ENCODE measurements around the gene TRPC6.
"Not testable (repeated sequence)": the region's sequence is repeated elsewhere in the genome, so short reads cannot be mapped to it uniquely, and the experiment has no call there.

TRPC6 gene

GRCh38 chr11:101521821-101522220 is 62.0 kb downstream of the TRPC6 start:
- no peak for DNase-seq (ENCODE audit: low read depth)

DNA sequence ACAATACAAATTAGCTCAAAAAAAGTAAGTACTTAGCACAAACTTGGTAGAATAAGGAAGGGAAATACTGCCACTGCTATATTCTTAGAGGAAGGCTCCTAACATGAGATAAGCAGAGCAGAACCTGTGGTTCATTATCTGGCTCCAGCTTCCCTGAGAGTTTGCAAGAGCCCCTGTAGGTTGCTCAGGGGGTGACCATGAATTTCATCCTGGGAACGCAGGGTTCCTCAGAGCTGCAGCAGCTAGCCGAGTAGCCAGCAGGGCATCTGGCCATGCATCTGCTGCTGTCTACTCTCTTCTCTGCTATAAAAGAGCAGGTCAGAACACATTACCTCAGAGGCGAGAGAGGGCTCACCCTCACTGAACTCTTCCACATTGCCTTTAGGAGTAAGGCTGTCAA is 67.3 kb downstream of the TRPC6 start:
- no peak for DNase-seq (ENCODE audit: low read depth)

- no peak for DNase-seq (ENCODE audit: low read depth)
Observed at GRCh38 chr11:101511065-101511464, 72.7 kb downstream of the TRPC6 start.

DNA sequence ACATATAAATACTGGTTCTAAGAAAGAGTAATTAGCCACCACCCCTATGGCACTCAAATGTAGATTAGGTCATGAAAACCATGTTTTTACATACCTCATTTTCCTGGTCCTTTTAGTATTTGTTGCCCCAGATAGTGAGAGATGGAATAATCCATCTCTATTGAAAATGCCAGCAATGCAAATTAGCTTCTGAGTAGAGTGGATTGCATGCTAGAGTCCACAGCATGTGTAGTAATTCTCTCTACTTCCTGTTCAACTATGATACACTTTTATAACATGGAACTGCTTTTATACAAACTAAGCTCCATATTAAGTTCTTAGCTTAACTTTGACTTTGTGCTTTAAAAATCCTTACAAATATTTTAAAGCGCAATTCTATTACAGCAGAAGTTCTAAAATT is 73.2 kb downstream of the TRPC6 start:
- DNase-seq (ENCODE audit: low read depth): no peak

- no peak for DNase-seq (ENCODE audit: low read depth)
Observed at GRCh38 chr11:101509922-101510321, 73.9 kb downstream of the TRPC6 start.

DNA sequence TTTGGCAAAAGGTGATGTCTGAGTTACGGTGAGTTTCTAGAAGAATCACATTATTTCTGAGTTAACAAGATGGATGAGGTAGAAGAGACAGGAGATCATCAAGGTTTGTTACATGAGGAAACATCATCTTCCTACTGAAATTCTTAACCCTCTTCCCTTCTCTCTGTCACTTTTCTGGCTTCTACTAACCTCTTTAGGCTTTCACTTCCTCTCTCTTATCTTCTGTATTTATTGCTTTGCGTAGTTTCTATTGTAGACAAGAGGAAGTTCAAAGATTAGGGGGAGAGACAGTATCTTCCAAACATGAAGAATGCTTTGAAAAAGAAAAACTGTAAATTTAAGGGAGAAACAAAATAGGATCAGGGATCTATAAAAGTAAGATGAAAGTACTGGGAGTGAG is 75.4 kb downstream of the TRPC6 start:
- no peak for DNase-seq (ENCODE audit: low read depth)

GRCh38 chr11:101498891-101499290 is 84.9 kb downstream of the TRPC6 start:
- no peak for DNase-seq (ENCODE audit: low read depth)

DNA sequence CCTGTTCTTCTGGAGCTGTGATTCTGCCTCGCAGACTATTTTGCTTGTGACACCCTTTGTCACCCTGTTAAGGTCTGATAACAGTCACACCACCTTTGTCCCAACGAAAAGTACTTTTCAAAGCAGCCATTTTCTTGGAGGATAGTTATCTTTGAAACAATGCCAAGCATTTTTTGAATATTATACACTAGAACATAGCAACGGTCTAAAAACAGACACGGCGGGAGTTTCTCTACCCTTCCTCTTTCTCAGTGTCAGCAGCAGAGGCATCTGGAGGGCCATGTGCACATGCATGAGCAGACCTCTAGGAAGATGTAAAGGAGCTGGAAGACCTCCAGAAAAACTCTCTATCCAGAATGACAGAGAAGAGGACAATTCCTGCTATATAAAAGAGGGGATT is 86.5 kb downstream of the TRPC6 start:
- no peak for DNase-seq (ENCODE audit: low read depth)

DNA sequence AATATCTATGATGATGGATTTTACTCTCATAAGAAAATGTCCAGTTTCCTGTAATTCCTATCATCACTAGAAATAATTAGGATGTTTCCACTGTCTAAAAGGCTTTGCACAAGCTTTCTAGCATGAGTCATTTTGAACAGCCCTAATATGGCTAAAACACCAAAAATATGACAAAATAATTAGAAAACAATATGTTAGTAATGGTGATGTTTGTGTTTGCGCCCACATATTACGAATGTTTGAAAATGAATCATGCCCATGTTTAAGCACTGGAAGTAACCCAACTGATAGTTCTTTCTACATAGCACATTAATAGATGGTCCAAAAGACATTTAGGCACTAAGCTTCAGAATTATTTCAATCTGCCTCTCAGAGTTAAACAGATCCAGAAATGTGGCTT is 96.0 kb downstream of the TRPC6 start:
- DNase-seq (ENCODE audit: low read depth): no peak

- DNase-seq (ENCODE audit: low read depth): no peak
Observed at GRCh38 chr11:101482556-101483124, 101.2 kb downstream of the TRPC6 start.

DNA sequence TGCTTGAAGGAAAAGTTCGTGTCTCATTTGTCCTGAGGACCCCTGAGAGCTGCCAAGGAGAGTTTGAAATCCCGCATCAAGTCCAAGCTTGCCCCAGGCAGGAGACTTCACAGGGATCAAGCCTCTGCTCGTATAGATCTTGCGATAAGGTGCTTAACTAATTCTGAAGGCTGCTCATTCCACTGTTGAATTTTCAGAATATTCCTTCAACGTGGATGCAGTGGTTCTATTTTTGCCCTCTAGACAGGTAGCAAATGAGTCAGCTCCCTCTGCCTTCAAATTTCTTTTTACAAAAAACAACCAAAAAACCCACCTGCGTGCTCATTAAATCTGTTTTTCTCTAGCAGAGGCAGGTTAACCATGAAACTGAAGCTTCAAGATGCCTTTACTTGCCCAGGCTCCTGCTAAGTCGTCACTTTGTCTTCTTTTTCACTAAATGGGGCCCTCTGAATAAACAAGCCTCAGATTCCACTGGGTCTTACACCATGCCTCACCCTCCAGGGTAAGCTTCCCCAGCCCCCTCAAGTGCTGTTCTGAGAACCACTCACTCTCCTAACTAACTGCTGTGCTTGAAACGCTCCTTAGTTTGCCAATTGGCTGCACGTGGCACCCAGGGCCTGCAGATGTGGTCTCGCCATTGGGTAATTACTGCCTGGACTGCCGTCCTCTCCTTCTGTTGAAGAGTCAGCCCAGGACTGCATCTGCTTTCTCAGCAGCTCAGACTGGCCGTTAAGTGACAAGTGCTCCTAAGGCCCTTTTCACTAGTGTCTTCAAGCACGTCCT is 105.0 kb downstream of the TRPC6 start:
- DNase-seq (ENCODE audit: low read depth): no peak

- no peak for DNase-seq (ENCODE audit: low read depth)
Observed at GRCh38 chr11:101477926-101478325, 105.9 kb downstream of the TRPC6 start.

DNA sequence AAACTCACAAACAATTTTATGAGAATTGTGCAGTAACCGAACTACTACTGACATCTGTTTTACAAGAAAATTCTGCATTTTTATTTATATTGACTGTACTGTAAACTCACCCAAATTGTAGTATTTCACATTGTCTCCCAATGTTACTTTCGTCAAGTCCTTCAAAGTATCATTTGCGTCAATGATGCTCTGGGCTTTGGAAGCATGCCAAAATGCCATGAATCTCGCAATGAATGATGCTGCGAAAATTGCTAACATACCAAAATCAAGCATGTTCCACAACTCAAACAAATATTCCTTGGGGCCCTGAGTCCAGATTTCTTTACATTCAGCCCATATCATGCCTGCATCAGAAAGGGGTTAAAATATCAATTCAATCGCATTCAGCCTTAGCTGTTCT is 107.6 kb downstream of the TRPC6 start:
- no peak for DNase-seq (ENCODE audit: low read depth)

DNA sequence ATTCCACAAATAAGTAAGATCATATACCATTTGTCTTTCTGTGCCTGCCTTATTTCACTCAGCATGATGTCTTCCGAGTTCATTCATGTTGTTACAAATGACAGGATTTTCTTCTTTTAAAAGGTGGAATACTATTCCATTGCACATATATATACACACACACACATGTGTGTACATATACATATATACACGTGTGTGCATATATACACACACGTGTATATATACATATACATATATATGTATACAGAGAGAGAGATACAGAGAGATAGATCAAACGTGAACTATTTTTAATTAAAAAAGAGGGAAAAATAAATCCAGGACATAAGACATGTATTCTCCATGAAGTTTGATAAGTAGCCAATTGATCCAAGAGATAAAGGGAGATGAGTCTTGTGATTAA is 108.1 kb downstream of the TRPC6 start:
- DNase-seq (ENCODE audit: low read depth): no peak

DNA sequence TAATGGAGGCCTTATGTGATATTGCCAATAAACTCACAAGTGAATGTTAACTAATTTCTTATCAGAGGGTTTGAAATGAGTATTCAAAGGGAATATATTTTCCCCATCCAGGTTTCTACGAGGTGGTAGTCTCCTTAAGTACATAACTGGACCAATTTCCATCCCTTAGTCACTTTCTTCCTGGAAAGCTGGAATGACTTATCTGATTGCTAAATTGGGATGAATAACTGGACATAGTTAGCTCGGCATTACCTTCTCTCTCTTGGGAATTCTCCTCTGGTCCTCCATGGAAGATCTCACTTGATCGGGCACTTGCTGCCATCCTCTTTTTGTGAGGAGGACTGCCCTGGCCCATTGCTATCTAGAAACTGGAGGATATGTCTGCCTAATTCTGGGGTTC is 109.1 kb downstream of the TRPC6 start:
- DNase-seq (ENCODE audit: low read depth): no peak

DNA sequence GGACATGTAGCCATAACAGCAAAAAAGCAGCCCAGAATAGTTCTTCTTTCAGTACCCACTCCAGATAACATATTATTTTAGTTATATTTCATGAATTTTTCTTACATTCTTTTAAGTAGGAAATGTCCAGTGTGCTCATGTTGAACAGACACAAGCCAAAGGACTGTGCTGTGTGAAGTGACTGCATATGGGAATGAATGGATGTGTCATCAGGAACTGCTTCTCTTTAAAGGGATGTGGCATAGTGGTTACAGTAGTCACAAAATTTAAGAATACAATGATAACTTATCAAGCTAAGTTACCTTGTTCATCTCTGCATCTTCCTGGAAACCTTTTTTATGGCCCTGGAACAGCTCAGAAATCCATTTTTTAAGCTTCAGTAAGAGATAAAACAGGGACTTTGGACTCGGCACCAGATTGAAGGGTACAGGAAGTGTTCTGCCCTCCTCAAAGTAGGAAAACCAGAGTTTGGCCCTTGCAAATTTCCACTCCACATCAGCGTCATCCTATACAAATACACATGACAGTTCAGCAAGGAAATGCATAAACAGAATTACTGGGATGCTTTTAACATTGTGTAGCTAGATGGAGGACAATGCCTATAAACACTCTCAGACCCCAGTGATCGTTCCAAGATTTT is 112.8 kb downstream of the TRPC6 start:
- DNase-seq (ENCODE audit: low read depth): no peak

GRCh38 chr11:101470419-101470818 is 113.4 kb downstream of the TRPC6 start:
- no peak for DNase-seq (ENCODE audit: low read depth)

DNA sequence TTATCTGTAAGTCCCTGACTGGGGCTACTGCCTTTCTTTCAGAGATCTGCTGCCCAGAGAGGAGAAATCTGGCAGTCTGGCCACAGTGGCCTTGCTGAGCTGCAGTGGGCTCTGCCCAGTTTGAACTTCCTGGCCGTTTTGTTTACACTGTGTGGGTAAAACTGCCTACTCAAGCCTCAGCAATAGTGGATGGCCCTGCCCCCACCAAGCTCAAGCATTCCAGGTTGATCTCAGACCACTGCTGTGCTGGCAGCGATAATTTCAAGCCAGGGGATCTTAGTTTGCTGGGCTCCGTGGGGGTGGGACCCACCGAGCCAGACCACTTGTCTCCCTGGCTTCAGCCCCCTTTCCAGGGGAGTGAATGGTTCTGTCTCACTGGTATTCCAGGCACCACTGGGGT is 117.5 kb downstream of the TRPC6 start:
- DNase-seq (ENCODE audit: low read depth): no peak

- DNase-seq (ENCODE audit: low read depth): not testable (repeated sequence)
Observed at GRCh38 chr11:101464388-101464787, 119.4 kb downstream of the TRPC6 start.

- DNase-seq (ENCODE audit: low read depth): no peak
Observed at GRCh38 chr11:101459020-101459419, 124.8 kb downstream of the TRPC6 start.

GRCh38 chr11:101458161-101458560 is 125.6 kb downstream of the TRPC6 start:
- DNase-seq (ENCODE audit: low read depth): no peak

DNA sequence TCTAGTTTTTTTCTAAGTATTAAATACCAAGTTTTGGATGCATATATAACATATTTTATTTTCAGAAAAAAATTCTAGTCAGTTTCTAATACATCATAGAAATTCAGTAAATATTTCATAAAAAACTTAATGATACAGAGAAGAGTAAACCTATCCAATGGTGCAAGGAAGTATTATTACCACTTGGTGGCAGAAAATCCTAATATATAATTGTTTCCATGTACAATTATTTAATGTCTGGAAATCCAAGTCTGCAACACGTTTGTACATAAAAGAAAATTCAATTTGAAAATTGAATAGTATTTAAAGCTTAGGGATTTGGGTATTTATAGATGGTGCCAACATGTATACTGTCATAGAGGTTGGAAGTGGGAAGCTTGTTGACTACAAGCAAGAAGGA is 127.0 kb downstream of the TRPC6 start:
- DNase-seq (ENCODE audit: low read depth): no peak

- DNase-seq (ENCODE audit: low read depth): no peak
Observed at GRCh38 chr11:101453682-101454081, 130.1 kb downstream of the TRPC6 start.
